Liver (tissue), 9 donors: ENCODE measurements around the gene CYP11A1. TPM values are rescaled to one million over a fixed set of nuclear protein-coding genes. Genes with fewer than 3 reads are reported as not detected.
"Not testable (repeated sequence)": the region's sequence is repeated elsewhere in the genome, so short reads cannot be mapped to it uniquely, and the experiment has no call there.

Experiments used
- DNase-seq: peaks from one replicate; pipeline ENCODE4 v3.0.0-alpha.2; 2017; ENCODE audit warnings: low spot score
- H3K27ac ChIP-seq, 2 donors: one replicate each; pipeline ENCODE4 v1.7.0; 2013; ENCODE audit warnings: inconsistent platforms in 2 of 2, low read length in 2 of 2, control low read depth in 1 of 2, low read depth in 1 of 2, mild to moderate bottlenecking in 1 of 2
- H3K27me3 ChIP-seq, 4 donors: one replicate each; pipeline versions ENCODE4 v1.6.1 to v1.7.0; 2013; ENCODE audit warnings: low read length in 3 of 4, inconsistent platforms in 1 of 4, mild to moderate bottlenecking in 1 of 4, moderate library complexity in 1 of 4; ENCODE audit not compliant: control insufficient read depth in 4 of 4, insufficient read depth in 4 of 4
- H3K36me3 ChIP-seq, 4 donors: one replicate each; pipeline versions ENCODE4 v1.6.1 to v1.7.0; 2013; ENCODE audit warnings: low read length in 3 of 4, mild to moderate bottlenecking in 3 of 4, low read depth in 1 of 4, moderate library complexity in 1 of 4; ENCODE audit not compliant: control insufficient read depth in 4 of 4, insufficient read depth in 3 of 4
- H3K4me1 ChIP-seq, 4 donors: one replicate each; pipeline versions ENCODE4 v1.6.1 to v1.7.0; 2013; ENCODE audit warnings: low read length in 3 of 4, mild to moderate bottlenecking in 3 of 4, moderate library complexity in 1 of 4; ENCODE audit not compliant: control insufficient read depth in 4 of 4, insufficient read depth in 4 of 4
- H3K4me3 ChIP-seq, 3 donors: one replicate each; pipeline versions ENCODE4 v1.6.1 to v1.7.0; 2013; ENCODE audit warnings: low read length in 3 of 3, control low read depth in 1 of 3, low read depth in 1 of 3, mild to moderate bottlenecking in 1 of 3
- H3K9ac ChIP-seq, 2 donors: one replicate each; pipeline ENCODE4 v1.7.0; 2013; ENCODE audit warnings: low read length in 2 of 2, mild to moderate bottlenecking in 2 of 2, moderate library complexity in 2 of 2, control low read depth in 1 of 2, low read depth in 1 of 2
- H3K9me3 ChIP-seq, 4 donors: one replicate each; pipeline versions ENCODE4 v1.6.1 to v1.7.0; 2013; ENCODE audit warnings: low read length in 3 of 4; ENCODE audit not compliant: control insufficient read depth in 4 of 4
- GABPA ChIP-seq, 2 donors: IDR thresholded peaks in 1 of 2; conservative IDR thresholded peaks in 1 of 2; 2 replicates each; pipeline ENCODE4 v1.6.1; 2016; ENCODE audit warnings: antibody characterized with exemption in 2 of 2, mild to moderate bottlenecking in 1 of 2, moderate library complexity in 1 of 2
- HNF4A ChIP-seq, 2 donors: conservative IDR thresholded peaks; 2 replicates each; pipeline ENCODE4 v1.6.1; 2016; ENCODE audit warnings: antibody characterized with exemption in 2 of 2, mild to moderate bottlenecking in 2 of 2
- JUND ChIP-seq, 2 donors: IDR thresholded peaks; 2 replicates each; pipeline ENCODE4 v1.6.1; 2016; ENCODE audit warnings: antibody characterized with exemption in 2 of 2
- NR2F2 ChIP-seq: IDR thresholded peaks from 2 replicates; pipeline ENCODE4 v1.6.1; 2016; ENCODE audit warnings: antibody characterized with exemption
- RAD21 ChIP-seq, 2 donors: IDR thresholded peaks; 2 replicates each; pipeline ENCODE4 v1.6.1; 2016; ENCODE audit warnings: antibody characterized with exemption in 2 of 2, mild to moderate bottlenecking in 2 of 2
- YY1 ChIP-seq: IDR thresholded peaks from 2 replicates; pipeline ENCODE4 v1.6.1; 2016; ENCODE audit warnings: antibody characterized with exemption, mild to moderate bottlenecking
- WGBS: extraction: QIAGEN DNeasy Blood & Tissue Kit; methylation state at CpG from one replicate; pipeline ENCODE4 v1.1.7; 2013; 5-methylcytosine and 5-hydroxymethylcytosine counted together
- polyA plus RNA-seq, 2 donors: library from polyadenylated mRNA; stranded (reverse) in 1 of 2; unstranded in 1 of 2; fragments of 200-250 nt in 1 of 2; fragments of >200 nt in 1 of 2; fragmentation: Nextera tagmentation in 1 of 2; extraction: Ambion mirVana in 1 of 2; gene quantifications; one replicate each; pipeline versions ENCODE4 v1.2.1 to v1.2.3, GENCODE V29; 2013 to 2015
- total RNA-seq, 2 donors: library from RNA; depleted of rRNA; stranded (reverse); fragments of >200 nt; gene quantifications; one replicate each; pipeline ENCODE4 v1.2.3, GENCODE V29; 2014
- TF ChIP-seq, protein P1 (sequence below): fragments of 150-350 bp; IDR thresholded peaks from 2 replicates; pipeline ENCODE4 v1.5.1; 2017; ENCODE audit warnings: improper control_type of control experiment, low read depth, low read length; ENCODE audit not compliant: missing input control
- TF ChIP-seq, protein P2 (sequence below): IDR thresholded peaks from 2 replicates; pipeline ENCODE4 v1.6.1; 2016; ENCODE audit warnings: antibody characterized with exemption, mild to moderate bottlenecking
- TF ChIP-seq, protein P3 (sequence below): IDR thresholded peaks from 2 replicates; pipeline ENCODE4 v1.6.1; 2016; ENCODE audit warnings: antibody characterized with exemption
- donor health status: healthy.
- donor health status: healthy.
- donor health status: healthy.
- donor health status: healthy.
- donor health status: healthy.

CYP11A1 gene
- total and polyA plus RNA-seq, 4 donors, result 0.47 to 2.3 (median 1.9) TPM

DNA sequence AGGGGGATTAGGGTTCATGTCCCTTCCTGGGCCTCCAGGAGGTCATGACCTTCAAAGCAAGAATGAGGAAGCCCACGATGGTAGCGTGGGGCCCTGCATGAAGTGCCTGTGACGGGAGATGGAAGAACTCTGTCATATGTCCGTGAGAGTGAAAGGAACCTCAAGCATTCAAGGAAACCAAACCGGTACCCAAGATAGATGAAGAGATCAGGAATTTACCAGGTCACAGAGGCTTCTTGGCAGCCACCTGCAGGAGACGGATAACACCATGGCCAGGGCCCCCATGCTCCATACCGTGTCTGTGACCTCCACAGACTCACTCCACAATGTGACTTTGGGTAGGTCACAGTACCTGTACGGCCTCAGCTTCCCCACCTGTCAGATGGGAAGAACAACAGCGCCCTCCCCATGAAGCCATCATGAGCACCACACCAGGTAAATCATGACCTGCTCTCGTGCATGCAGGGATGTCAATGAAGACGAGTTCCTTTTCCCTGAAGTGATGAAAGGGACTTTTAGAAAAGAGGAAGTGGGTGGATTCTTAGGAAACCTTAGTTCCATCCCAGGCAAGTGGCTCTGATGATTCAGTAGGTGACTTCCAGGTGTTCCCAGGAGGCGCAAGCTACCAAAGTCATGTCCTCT lies 23.3 kb upstream of the CYP11A1 start:
- no peak overlapping the region for H3K9ac ChIP-seq
- TF ChIP-seq, protein P1, sequence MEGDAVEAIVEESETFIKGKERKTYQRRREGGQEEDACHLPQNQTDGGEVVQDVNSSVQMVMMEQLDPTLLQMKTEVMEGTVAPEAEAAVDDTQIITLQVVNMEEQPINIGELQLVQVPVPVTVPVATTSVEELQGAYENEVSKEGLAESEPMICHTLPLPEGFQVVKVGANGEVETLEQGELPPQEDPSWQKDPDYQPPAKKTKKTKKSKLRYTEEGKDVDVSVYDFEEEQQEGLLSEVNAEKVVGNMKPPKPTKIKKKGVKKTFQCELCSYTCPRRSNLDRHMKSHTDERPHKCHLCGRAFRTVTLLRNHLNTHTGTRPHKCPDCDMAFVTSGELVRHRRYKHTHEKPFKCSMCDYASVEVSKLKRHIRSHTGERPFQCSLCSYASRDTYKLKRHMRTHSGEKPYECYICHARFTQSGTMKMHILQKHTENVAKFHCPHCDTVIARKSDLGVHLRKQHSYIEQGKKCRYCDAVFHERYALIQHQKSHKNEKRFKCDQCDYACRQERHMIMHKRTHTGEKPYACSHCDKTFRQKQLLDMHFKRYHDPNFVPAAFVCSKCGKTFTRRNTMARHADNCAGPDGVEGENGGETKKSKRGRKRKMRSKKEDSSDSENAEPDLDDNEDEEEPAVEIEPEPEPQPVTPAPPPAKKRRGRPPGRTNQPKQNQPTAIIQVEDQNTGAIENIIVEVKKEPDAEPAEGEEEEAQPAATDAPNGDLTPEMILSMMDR, result no peak
- TF ChIP-seq, protein P2, sequence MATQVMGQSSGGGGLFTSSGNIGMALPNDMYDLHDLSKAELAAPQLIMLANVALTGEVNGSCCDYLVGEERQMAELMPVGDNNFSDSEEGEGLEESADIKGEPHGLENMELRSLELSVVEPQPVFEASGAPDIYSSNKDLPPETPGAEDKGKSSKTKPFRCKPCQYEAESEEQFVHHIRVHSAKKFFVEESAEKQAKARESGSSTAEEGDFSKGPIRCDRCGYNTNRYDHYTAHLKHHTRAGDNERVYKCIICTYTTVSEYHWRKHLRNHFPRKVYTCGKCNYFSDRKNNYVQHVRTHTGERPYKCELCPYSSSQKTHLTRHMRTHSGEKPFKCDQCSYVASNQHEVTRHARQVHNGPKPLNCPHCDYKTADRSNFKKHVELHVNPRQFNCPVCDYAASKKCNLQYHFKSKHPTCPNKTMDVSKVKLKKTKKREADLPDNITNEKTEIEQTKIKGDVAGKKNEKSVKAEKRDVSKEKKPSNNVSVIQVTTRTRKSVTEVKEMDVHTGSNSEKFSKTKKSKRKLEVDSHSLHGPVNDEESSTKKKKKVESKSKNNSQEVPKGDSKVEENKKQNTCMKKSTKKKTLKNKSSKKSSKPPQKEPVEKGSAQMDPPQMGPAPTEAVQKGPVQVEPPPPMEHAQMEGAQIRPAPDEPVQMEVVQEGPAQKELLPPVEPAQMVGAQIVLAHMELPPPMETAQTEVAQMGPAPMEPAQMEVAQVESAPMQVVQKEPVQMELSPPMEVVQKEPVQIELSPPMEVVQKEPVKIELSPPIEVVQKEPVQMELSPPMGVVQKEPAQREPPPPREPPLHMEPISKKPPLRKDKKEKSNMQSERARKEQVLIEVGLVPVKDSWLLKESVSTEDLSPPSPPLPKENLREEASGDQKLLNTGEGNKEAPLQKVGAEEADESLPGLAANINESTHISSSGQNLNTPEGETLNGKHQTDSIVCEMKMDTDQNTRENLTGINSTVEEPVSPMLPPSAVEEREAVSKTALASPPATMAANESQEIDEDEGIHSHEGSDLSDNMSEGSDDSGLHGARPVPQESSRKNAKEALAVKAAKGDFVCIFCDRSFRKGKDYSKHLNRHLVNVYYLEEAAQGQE, result no peak
- no peak for TF ChIP-seq RAD21 (IDR thresholded peaks at IDR 0.05)
- no peak for TF ChIP-seq JUND (IDR thresholded peaks at IDR 0.05)
- TF ChIP-seq YY1, result no peak
- TF ChIP-seq, protein P3, sequence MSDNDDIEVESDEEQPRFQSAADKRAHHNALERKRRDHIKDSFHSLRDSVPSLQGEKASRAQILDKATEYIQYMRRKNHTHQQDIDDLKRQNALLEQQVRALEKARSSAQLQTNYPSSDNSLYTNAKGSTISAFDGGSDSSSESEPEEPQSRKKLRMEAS, result no peak
- TF ChIP-seq GABPA (IDR thresholded peaks at IDR 0.05 in 1 of 2, conservative IDR thresholded peaks at IDR 0.05 in 1 of 2), result no peak
- TF ChIP-seq NR2F2, result no peak
- no peak for TF ChIP-seq HNF4A (conservative IDR thresholded peaks at IDR 0.05)
- 81% methylated on average over 12 of the region's 12 CpGs for WGBS
- DNase-seq, result no peak
- H3K27me3 ChIP-seq, result no peaks in the 10 kb centered on the region
- no peaks in the 10 kb centered on the region for H3K36me3 ChIP-seq
- H3K9me3 ChIP-seq, result no peaks in the 10 kb centered on the region
- H3K27ac ChIP-seq, result no peak overlapping the region
- no peaks in the 10 kb centered on the region for H3K4me1 ChIP-seq
- H3K4me3 ChIP-seq, result no peak overlapping the region

DNA sequence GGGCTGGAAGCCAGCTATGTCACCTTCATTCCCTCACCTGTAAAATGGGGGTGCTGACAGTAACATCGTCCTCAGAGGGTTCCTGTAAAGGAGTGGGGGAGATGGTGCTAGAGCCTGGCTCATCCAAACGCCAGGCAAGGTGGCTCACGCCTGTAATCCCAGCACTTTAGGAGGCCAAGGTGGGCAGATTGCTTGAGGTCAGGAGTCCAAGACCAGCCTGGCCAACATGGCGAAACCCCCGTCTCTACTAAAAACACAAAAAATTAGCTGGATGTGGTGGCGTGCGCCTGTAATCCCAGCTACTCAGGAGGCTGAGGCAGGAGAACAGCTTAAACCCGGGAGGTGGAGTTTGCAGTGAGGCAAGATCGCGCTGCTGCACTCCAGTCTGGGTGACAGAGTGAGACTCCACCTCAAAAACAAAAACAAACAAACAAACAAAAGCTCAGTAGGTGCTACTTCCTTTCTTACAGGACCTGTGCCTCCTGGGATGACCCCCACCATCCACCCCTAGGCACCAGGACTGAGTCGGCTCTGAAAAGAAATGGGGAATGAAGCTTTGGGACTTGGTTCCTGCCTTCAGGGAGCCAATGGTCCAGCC lies 22.7 kb upstream of the CYP11A1 start:
- H3K36me3 ChIP-seq, H3K27ac ChIP-seq, H3K9ac ChIP-seq, H3K4me3 ChIP-seq, H3K9me3 ChIP-seq, H3K4me1 ChIP-seq, DNase-seq, H3K27me3 ChIP-seq: not testable (repeated sequence)
- WGBS, result 92% methylated on average over 11 of the region's 11 CpGs
